Measurements from ENCODE around the gene BCLAF1. TPM values are rescaled to one million over a fixed set of nuclear protein-coding genes. Genes with fewer than 3 reads are reported as not detected.

The BCLAF1 gene
- total RNA-seq, 1 donor from 2014 or later: 154 TPM

DNA sequence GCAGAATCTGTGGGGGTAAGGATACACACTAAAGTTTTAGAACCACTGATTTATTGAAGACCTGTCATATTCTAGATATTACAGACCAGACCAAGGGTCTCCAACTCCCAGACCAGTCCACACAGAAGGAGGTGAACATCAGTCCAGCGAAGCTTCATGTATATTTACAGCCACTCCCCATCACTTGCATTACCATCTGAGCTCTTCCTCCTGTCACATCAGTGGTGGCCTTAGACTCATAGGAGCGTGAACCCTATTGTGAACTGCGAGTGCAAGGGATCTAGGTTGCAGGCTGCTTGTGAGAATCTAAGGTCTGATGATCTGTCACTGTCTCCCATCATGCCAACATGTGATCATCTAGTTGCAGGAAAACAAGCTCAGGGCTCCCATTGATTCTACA, 5.0 kb upstream of the BCLAF1 start:
- H3K27ac ChIP-seq (ENCODE audit: low read depth, low read length): no peak overlapping the region
- no peaks in the 10 kb centered on the region for H3K36me3 Mint-ChIP-seq (ENCODE audit: low read depth, unreplicated experiment)
- no peak for DNase-seq (ENCODE audit: low read depth)
- H3K4me2 ChIP-seq (ENCODE audit: low read length): no peak overlapping the region
- no peaks in the 10 kb centered on the region for H3K36me3 ChIP-seq (ENCODE audit: insufficient read depth, low read length)
- no peaks in the 10 kb centered on the region for H3K9me3 ChIP-seq (ENCODE audit: insufficient read depth, low read depth, low read length)
- no peak overlapping the region for H2AFZ ChIP-seq (ENCODE audit: low read depth, low read length)
- no peaks in the 10 kb centered on the region for H3K27me3 Mint-ChIP-seq (ENCODE audit: low read depth, unreplicated experiment)
- H3K9ac ChIP-seq (ENCODE audit: low read length): no peak overlapping the region
- H3K4me1 Mint-ChIP-seq (ENCODE audit: low read depth, unreplicated experiment): peaks cover 6% of the 10 kb centered on the region
- H3K4me1 ChIP-seq (ENCODE audit: insufficient read depth, low read length): peaks cover 12% of the 10 kb centered on the region
- H3K4me3 ChIP-seq (ENCODE audit: insufficient read depth, low read depth, low read length): no peak overlapping the region
- H4K20me1 ChIP-seq (ENCODE audit: insufficient read depth, low read length): no peaks in the 10 kb centered on the region
- no peak for TF ChIP-seq EZH2 (IDR thresholded peaks at IDR 0.05; ENCODE audit: insufficient read depth, low read length)
- TF ChIP-seq, protein P1, sequence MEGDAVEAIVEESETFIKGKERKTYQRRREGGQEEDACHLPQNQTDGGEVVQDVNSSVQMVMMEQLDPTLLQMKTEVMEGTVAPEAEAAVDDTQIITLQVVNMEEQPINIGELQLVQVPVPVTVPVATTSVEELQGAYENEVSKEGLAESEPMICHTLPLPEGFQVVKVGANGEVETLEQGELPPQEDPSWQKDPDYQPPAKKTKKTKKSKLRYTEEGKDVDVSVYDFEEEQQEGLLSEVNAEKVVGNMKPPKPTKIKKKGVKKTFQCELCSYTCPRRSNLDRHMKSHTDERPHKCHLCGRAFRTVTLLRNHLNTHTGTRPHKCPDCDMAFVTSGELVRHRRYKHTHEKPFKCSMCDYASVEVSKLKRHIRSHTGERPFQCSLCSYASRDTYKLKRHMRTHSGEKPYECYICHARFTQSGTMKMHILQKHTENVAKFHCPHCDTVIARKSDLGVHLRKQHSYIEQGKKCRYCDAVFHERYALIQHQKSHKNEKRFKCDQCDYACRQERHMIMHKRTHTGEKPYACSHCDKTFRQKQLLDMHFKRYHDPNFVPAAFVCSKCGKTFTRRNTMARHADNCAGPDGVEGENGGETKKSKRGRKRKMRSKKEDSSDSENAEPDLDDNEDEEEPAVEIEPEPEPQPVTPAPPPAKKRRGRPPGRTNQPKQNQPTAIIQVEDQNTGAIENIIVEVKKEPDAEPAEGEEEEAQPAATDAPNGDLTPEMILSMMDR (IDR thresholded peaks at IDR 0.05; ENCODE audit: insufficient read depth, low read depth, low read length): no peak
- no peaks in the 10 kb centered on the region for H3K9me3 Mint-ChIP-seq (ENCODE audit: unreplicated experiment)
- H3K27me3 ChIP-seq (ENCODE audit: insufficient read depth, low read length): no peaks in the 10 kb centered on the region
- no peak overlapping the region for H3K4me3 Mint-ChIP-seq (ENCODE audit: unreplicated experiment)
- H3K79me2 ChIP-seq (ENCODE audit: insufficient read depth, low read length): no peaks in the 10 kb centered on the region
- FAIRE-seq: no peak
- no peak overlapping the region for H3K27ac Mint-ChIP-seq (ENCODE audit: unreplicated experiment)

DNA sequence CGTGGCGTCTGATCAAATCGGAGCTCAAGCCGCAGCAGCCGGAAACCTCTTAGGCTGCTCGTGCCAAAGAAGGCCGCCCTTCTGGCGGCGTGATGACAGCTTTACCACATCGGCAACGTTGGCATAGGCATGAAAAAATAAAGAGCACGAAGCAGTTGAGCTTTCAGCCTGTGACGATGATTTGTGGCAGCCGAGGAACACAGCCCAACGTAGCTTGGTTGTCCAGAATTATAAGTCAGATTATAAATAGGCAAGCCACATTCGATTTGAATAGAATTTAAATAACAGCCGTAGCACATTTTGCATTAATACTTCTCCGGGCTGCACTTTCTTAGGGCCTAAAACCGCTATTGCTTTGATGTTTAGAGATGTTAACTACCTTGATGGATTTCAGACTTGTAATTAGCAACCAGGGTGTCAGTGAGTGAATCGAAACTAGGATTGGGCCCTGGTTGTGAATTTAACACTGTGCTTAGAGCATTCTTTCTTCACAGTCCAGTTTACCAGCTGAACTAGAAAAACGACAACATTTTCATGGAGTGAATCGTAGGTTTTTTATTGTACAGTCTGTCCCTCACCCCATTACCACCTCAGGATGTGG, 864 bp upstream of the BCLAF1 start:
- Histone ChIP-seq H3K27me3 (ENCODE audit: insufficient read depth, low read length) (no peaks in the 10 kb centered on the region), H3K4me3 (ENCODE audit: insufficient read depth, low read depth, low read length) (peak overlapping the region; percentile 97), H2AFZ (ENCODE audit: low read depth, low read length) (peak overlapping the region; percentile 65), H3K36me3 (ENCODE audit: insufficient read depth, low read length) (no peaks in the 10 kb centered on the region), H3K9ac (ENCODE audit: low read length) (peak overlapping the region; percentile 99), H3K4me2 (ENCODE audit: low read length) (peak overlapping the region; percentile 94), H3K4me1 (ENCODE audit: insufficient read depth, low read length) (peaks cover 21% of the 10 kb centered on the region), H3K27ac (ENCODE audit: low read depth, low read length) (peak overlapping the region; percentile 100), H3K79me2 (ENCODE audit: insufficient read depth, low read length) (peaks cover 41% of the 10 kb centered on the region), H3K9me3 (ENCODE audit: insufficient read depth, low read depth, low read length) (no peaks in the 10 kb centered on the region), H4K20me1 (ENCODE audit: insufficient read depth, low read length) (peaks cover 37% of the 10 kb centered on the region)
- FAIRE-seq (no peak), DNase-seq (ENCODE audit: low read depth) (peak; percentile 84)
- H3K9me3 Mint-ChIP-seq (ENCODE audit: unreplicated experiment): no peaks in the 10 kb centered on the region
- H3K36me3 Mint-ChIP-seq (ENCODE audit: low read depth, unreplicated experiment): no peaks in the 10 kb centered on the region
- H3K27me3 Mint-ChIP-seq (ENCODE audit: low read depth, unreplicated experiment): no peaks in the 10 kb centered on the region
- peak overlapping the region; percentile 97 for H3K4me3 Mint-ChIP-seq (ENCODE audit: unreplicated experiment)
- TF ChIP-seq EZH2 (IDR thresholded peaks at IDR 0.05; ENCODE audit: insufficient read depth, low read length): no peak
- TF ChIP-seq, protein P1 (IDR thresholded peaks at IDR 0.05; ENCODE audit: insufficient read depth, low read depth, low read length): no peak
- H3K27ac Mint-ChIP-seq (ENCODE audit: unreplicated experiment): peak overlapping the region; percentile 100
- peaks cover 10% of the 10 kb centered on the region for H3K4me1 Mint-ChIP-seq (ENCODE audit: low read depth, unreplicated experiment)

DNA sequence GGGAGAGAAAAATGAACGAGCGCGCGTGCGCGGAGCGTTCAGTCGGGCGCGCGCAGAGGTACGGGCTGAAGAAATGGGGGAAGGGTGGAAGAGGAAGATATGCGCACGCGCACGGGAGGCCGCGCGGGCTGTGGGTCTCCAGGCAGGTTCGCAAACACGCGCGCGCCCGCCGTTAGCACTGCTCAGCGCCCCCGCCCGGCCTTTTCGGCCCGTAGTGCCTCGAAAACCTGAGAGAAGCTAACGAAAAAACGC, 393 bp downstream of the BCLAF1 start:
- Histone ChIP-seq H4K20me1 (ENCODE audit: insufficient read depth, low read length) (peaks cover 49% of the 10 kb centered on the region), H3K4me1 (ENCODE audit: insufficient read depth, low read length) (peaks cover 27% of the 10 kb centered on the region), H3K4me2 (ENCODE audit: low read length) (peak overlapping the region; percentile 84), H3K79me2 (ENCODE audit: insufficient read depth, low read length) (peaks cover 54% of the 10 kb centered on the region), H3K27ac (ENCODE audit: low read depth, low read length) (peak overlapping the region; percentile 100), H2AFZ (ENCODE audit: low read depth, low read length) (peak overlapping the region; percentile 42), H3K36me3 (ENCODE audit: insufficient read depth, low read length) (no peaks in the 10 kb centered on the region), H3K9ac (ENCODE audit: low read length) (peak overlapping the region; percentile 99), H3K9me3 (ENCODE audit: insufficient read depth, low read depth, low read length) (no peaks in the 10 kb centered on the region), H3K4me3 (ENCODE audit: insufficient read depth, low read depth, low read length) (peak overlapping the region; percentile 97), H3K27me3 (ENCODE audit: insufficient read depth, low read length) (no peaks in the 10 kb centered on the region)
- H3K27me3 Mint-ChIP-seq (ENCODE audit: low read depth, unreplicated experiment): no peaks in the 10 kb centered on the region
- peak overlapping the region; percentile 100 for H3K27ac Mint-ChIP-seq (ENCODE audit: unreplicated experiment)
- H3K4me1 Mint-ChIP-seq (ENCODE audit: low read depth, unreplicated experiment): peaks cover 20% of the 10 kb centered on the region
- FAIRE-seq (no peak), DNase-seq (ENCODE audit: low read depth) (peak; percentile 64)
- peak overlapping the region; percentile 97 for H3K4me3 Mint-ChIP-seq (ENCODE audit: unreplicated experiment)
- no peak for TF ChIP-seq EZH2 (IDR thresholded peaks at IDR 0.05; ENCODE audit: insufficient read depth, low read length)
- TF ChIP-seq, protein P1 (IDR thresholded peaks at IDR 0.05; ENCODE audit: insufficient read depth, low read depth, low read length): no peak
- no peaks in the 10 kb centered on the region for H3K36me3 Mint-ChIP-seq (ENCODE audit: low read depth, unreplicated experiment)
- H3K9me3 Mint-ChIP-seq (ENCODE audit: unreplicated experiment): no peaks in the 10 kb centered on the region

Measured in astrocyte (in vitro differentiated cells and primary cell).